GM19238 (cell line): Measurements from ENCODE around the gene IGFL1.
"Not testable (repeated sequence)": the region's sequence is repeated elsewhere in the genome, so short reads cannot be mapped to it uniquely, and the experiment has no call there.

Experiments
- DNase-seq: peaks from one replicate; pipeline ENCODE4 v3.0.0; 2011; ENCODE audit warnings: low spot score; ENCODE audit not compliant: insufficient read length

IGFL1 gene

GRCh38 chr19:46221981-46222610 is 7.4 kb upstream of the IGFL1 start:
- DNase-seq: no peak

GRCh38 chr19:46223787-46224186 is 5.8 kb upstream of the IGFL1 start:
- not testable (repeated sequence) for DNase-seq

GRCh38 chr19:46224773-46225172 is 4.8 kb upstream of the IGFL1 start:
- DNase-seq: no peak

- no peak for DNase-seq
These were observed 4.0 kb upstream of the IGFL1 start for GRCh38 chr19:46225558-46226004.

- DNase-seq: no peak
These were observed 3.0 kb upstream of the IGFL1 start for GRCh38 chr19:46226438-46226973.

GRCh38 chr19:46232029-46232428 is 2.5 kb downstream of the IGFL1 start:
- DNase-seq: no peak

- no peak for DNase-seq
These were observed 2.9 kb downstream of the IGFL1 start for GRCh38 chr19:46232468-46232867.

- no peak for DNase-seq
These were observed 3.5 kb downstream of the IGFL1 start for GRCh38 chr19:46232938-46233621.

- DNase-seq: not testable (repeated sequence)
These were observed 4.3 kb downstream of the IGFL1 start for GRCh38 chr19:46233871-46234270.

- not testable (repeated sequence) for DNase-seq
These were observed 8.6 kb downstream of the IGFL1 start for GRCh38 chr19:46238141-46238540.

- DNase-seq: no peak
These were observed 9.9 kb downstream of the IGFL1 start for GRCh38 chr19:46239193-46240024.

- DNase-seq: no peak
These were observed 11.2 kb downstream of the IGFL1 start for GRCh38 chr19:46240693-46241092.

- no peak for DNase-seq
These were observed 12.1 kb downstream of the IGFL1 start for GRCh38 chr19:46241626-46242025.

- not testable (repeated sequence) for DNase-seq
These were observed 13.6 kb downstream of the IGFL1 start for GRCh38 chr19:46243081-46243654.

GRCh38 chr19:46250076-46250735 is 20.7 kb downstream of the IGFL1 start:
- no peak for DNase-seq

GRCh38 chr19:46251416-46251815 is 21.9 kb downstream of the IGFL1 start:
- DNase-seq: no peak

GRCh38 chr19:46254776-46255175 is 25.2 kb downstream of the IGFL1 start:
- DNase-seq: no peak

GRCh38 chr19:46256855-46257254 is 27.3 kb downstream of the IGFL1 start:
- DNase-seq: no peak

GRCh38 chr19:46261501-46261900 is 32.0 kb downstream of the IGFL1 start:
- DNase-seq: not testable (repeated sequence)

- peak; percentile 26 for DNase-seq
These were observed 33.2 kb downstream of the IGFL1 start for GRCh38 chr19:46262684-46263296.
